Stimulated activated CD8-positive, alpha-beta memory T cell treated with anti-CD3 and anti-CD28 coated beads, Interleukin-7, amount 100 ng/mL, for 4 hours (primary cell): ENCODE measurements around the gene SLC11A1.

ENCODE experiments used
- DNase-seq, 2 donors: peaks; one replicate each; pipeline ENCODE4 v3.0.0-alpha.2; 2020; ENCODE audit warnings: low read depth in 2 of 2

The SLC11A1 gene

DNA sequence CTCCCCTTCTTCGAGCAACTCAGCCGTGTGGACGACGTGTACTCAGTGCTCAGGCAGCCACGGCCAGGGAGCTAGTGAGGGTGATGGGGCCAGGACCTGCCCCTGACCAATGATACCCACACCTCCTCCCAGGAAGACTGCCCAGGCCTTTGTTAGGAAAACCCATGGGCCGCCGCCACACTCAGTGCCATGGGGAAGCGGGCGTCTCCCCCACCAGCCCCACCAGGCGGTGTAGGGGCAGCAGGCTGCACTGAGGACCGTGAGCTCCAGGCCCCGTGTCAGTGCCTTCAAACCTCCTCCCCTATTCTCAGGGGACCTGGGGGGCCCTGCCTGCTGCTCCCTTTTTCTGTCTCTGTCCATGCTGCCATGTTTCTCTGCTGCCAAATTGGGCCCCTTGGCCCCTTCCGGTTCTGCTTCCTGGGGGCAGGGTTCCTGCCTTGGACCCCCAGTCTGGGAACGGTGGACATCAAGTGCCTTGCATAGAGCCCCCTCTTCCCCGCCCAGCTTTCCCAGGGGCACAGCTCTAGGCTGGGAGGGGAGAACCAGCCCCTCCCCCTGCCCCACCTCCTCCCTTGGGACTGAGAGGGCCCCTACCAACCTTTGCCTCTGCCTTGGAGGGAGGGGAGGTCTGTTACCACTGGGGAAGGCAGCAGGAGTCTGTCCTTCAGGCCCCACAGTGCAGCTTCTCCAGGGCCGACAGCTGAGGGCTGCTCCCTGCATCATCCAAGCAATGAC lies 22.4 kb downstream of the SLC11A1 start:
- no peak for DNase-seq

DNA sequence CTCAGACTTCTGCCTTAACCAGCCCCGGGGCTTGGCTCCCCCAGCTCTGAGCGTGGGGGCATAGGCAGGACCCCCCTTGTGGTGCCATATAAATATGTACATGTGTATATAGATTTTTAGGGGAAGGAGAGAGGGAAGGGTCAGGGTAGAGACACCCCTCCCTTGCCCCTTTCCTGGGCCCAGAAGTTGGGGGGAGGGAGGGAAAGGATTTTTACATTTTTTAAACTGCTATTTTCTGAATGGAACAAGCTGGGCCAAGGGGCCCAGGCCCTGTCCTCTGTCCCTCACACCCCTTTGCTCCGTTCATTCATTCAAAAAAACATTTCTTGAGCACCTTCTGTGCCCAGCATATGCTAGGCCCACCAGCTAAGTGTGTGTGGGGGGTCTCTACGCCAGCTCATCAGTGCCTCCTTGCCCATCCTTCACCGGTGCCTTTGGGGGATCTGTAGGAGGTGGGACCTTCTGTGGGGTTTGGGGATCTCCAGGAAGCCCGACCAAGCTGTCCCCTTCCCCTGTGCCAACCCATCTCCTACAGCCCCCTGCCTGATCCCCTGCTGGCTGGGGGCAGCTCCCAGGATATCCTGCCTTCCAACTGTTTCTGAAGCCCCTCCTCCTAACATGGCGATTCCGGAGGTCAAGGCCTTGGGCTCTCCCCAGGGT lies 23.1 kb downstream of the SLC11A1 start:
- DNase-seq: no peak

DNA sequence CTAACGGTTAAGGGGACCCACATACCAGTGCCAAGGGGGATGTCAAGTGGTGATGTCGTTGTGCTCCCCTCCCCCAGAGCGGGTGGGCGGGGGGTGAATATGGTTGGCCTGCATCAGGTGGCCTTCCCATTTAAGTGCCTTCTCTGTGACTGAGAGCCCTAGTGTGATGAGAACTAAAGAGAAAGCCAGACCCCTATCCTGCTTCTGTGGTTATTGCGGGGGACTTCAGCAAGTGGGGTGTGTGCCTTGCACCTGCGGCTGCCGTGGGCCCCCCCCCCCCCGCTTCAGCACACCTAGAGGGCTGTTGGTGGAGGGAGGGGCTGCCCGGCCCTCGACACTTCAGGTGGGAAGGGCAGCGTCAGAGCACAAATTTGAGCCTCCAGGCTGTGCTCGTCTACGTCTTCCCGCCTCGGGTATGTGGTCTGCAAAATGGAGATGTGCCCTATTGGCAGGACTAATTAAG lies 23.7 kb downstream of the SLC11A1 start:
- no peak for DNase-seq

DNA sequence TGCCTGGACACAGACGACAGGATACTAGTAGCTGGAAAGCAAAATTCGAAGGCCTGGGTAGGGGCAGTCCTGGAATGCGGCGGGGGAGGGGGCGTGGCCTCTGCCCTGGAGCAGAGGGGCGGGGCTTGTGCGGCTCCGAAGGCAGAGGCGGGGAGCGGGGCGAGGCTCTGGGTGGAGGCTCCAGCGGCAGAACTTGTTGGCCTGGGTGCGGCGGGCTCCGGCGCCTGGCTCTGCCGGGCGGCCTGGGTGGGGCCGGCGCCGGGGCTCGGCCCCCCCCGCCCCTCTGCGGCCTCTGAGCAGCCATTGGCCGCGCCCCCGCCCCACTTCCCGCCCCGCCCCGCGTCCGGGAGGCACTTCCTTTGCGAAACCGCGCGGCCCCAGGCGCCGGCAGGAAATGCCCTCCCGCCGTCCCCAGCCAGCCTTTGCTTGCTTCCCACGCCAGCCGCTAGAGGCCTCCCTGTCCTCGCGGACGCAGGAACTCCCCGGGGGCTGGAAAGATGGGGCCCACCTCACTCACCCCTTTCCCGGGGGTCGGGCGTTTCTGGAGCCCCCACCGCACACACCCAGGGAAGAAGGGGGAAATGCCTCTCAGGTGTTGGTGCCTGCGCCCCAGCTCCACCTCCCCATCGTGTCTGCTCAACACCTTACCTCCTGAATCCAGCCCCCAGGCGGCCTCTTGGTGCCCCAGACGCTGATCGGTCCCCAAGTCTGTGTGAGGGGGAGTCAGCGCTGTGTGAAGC lies 24.3 kb downstream of the SLC11A1 start:
- DNase-seq: peak; percentile 75 to 91

DNA sequence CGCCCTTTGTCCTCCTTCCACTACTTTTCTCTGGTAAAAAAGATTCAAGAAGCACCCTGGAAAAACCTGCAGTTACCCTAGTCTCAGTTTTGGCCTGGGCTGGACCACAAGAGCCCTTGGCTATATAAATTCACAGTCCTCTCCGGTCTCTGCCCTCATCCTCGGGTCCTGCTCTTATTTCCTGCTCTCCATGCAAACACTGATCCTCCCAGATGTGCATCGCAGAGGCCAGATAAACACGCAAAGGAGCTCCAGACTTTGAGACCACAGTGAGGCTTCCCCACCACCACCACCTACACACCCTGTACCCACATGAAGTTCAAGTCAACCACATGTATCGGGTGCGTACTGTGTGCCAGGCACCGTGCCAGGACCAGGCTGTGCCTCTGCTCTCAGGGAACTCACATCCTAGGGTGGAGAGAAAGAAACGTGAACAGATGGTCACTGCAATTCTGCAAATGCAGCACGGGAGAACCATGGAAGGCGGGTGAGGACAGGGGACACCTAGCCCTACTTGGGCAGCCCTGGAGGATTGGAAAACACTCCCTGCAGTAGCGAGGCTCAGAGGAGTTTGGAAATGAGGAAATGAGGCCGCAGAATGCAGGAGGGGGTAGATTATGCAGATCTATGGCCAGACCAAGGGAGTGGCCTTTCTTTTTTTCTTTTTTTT lies 25.0 kb downstream of the SLC11A1 start:
- peak in 1 of 2 donors; percentile 61 for DNase-seq

DNA sequence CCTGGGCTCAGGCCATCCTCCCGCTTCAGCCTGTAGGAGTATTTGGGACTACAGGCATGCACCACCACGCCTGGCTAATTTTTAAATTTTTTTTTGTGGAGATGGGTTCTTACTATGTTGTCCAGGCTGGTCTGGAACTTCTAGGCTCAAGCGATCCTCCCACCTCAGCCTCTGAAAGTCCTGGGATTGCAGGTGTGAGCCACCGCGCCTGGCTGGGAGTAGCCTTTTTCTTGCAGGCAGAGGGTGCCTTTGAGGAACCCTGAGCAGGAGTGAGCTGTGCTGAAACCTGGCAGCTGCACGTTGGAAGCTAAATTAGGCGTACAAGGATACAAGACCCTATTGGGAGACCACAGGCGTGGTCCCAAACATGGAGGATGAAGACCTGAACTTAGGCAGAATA lies 25.6 kb downstream of the SLC11A1 start:
- DNase-seq: no peak

DNA sequence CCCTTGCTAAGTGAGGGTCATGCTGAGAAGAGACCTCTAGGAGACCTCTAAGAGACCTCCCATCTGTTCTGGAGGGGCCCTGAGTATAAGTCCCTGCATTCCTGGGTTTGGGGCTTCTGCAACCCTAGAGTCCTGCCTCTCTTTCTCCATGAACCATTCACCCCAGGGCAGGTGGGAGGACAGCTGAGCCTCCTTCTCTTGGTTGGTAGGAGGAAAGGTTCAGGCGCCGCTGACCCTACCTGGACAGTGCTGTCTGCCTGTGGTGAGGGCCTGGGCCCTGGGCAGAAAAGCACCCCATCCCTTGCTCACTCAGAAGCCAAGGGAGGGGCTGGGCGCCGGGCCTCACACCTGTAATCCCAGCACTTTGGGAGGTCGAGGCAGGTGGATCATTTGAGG lies 36.2 kb downstream of the SLC11A1 start:
- no peak for DNase-seq

DNA sequence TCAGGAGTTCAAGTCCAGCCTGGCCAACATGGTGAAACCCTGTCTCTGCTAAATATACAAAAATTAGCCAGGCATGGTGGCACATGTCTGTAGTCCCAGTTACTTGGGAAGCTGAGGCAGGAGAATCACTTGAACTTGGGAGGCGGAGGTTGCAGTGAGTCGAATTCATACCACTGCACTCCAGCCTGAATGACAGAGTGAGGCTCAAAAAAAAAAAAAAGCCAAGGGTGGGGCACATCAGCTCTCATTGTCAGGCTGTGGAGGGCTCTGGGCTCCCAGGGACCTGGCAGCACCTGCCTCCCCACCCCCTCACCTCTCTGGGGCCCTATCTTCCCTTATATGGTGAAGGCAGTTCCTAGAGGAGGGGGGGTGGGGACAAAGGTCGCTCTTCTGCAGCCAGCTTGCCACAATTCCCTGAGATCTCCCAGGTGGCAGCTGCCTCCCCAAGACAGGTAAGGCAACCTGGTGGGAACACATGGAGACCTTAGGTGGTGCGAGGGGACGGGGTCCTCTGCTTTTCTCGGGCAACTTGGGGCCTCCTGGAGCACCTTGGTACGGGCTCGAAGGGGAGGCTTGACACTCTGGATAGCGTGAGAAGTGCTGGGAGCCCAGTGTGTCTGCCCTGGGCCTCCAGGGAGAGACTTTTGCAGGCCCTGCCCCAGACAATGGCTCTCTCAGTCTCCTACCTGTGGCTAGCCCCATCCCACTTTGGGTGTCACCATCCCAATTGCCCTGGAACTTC lies 36.8 kb downstream of the SLC11A1 start, which contains the start of gene VIL1:
VIL1 (plus strand) TSS at position 407 of the 742 bp plus-strand sequence. CDS start 4,656 bp downstream, outside the sequence.
- DNase-seq: no peak

DNA sequence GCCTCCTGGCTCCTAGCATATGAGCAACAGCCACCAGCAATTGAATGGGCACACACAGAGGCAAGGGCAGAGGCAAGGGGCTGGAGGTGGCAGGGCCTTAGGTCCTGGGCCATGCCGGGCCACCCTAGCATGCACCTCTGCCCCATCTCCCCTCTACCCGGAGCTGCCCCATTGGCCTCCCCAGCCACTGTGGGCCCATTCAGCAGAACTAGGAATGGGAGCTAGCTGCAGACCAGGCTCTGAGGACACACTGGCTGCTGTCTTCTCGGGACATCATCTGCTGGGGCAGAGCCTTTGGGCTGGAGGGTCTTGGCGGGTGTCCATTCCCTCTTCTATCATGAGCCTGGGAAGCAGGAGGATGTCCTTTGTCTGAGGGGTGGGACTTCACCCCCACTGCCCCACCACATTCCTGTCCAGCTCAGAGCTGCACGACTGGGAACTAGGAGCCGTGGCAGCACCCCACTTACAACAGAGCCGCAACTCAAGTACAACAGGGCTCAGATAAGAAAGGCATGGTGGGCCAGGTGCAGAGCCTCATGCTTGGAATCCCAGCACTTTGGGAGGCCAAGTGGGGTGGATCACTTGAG lies 37.6 kb downstream of the SLC11A1 start:
- DNase-seq: no peak

DNA sequence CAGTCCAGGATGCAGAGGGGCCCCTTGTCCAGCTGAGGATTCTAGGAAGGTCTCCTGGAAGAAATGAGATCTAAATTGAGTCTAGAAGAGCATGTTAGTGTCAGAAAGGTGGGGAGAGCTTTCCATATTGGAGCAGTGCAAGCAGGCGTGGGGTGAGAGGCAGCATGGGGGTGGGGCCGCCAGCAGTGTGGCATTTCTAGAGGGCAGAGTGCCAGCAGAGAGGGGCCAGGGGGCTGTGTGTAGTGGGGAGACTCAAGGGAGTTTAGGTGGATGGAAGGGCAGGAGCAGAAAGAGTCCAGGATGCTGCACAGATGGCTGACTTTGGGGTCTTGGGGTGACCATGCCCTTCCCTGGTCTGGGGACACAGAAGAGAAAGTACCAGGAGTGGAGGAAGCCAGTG lies 39.0 kb downstream of the SLC11A1 start:
- DNase-seq: no peak

DNA sequence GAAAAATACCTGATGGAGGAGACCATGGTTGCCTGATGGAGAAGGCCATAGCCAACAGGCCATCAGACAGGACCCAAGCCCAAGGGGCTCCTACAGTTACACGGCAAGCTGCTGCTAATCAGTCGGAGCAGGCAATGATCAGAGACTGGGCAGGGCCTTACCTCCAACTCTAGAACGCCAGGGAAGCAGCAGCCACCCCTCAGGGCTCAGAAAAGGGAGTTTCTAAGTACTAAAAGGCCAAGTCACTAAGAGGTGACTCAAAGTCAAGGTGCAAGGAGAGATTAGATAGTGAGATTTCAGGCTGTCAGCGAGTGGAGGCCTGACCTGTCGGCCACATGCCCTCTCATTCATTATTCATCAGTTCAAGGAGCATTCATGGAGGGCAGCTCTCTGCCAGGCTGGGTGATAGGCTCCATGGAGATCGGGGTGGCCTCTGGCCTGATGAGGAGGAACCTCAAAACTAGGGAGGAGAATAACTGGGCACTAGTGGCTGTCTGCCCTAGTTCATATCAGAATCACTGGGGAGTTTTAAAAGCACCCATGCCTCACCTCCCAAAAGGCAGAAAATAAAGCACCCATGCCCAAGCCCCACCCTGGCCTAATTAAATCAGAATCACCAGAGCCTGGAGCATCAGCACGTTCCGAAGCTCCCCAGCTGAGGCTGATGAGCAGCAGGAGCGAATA lies 40.5 kb downstream of the SLC11A1 start:
- DNase-seq: no peak

DNA sequence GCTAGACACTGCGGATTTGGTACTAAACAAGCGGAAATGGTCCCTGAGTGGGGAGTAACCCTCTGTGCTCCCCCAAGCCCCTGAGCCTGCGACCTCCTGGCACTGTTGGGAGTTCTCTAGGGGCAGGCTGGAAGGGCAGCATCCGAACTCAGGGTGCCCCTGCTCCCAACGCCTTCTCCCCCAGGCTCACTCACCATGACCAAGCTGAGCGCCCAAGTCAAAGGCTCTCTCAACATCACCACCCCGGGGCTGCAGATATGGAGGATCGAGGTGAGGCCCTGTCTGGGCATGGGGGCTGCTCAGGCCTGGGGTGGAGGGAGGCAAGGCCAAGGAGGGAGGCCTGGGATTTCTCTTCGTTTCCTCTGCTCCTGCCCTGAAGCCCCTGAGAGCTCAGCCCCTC lies 41.5 kb downstream of the SLC11A1 start:
- DNase-seq: no peak

DNA sequence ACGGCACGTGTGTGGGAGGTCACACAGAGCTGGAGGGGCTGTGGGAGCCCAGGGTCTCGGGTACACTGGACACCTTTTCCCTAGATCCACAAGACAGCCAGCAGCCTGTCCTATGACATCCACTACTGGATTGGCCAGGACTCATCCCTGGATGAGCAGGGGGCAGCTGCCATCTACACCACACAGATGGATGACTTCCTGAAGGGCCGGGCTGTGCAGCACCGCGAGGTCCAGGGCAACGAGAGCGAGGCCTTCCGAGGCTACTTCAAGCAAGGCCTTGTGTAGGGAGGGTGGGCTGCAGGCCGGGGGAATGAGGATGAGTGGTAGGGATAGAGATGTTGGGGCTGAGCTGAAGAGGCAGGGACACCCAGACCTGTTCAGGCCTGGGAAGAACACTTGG lies 43.5 kb downstream of the SLC11A1 start:
- DNase-seq: no peak

DNA sequence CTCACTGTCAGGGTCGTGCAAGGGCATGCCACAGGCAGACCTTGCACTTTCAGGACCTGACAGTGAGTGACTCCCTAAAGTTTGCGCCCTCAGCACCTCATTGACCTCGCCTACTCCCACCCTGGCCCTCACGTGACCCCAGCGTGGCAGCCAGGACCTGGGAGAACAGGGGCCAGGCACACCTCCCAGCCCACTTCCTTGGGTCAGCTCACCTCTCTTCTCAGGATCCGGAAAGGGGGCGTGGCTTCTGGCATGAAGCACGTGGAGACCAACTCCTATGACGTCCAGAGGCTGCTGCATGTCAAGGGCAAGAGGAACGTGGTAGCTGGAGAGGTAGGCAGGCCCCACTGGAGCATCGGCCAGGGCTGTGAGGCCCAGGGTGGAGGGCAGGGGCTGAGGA lies 45.7 kb downstream of the SLC11A1 start:
- DNase-seq: no peak

DNA sequence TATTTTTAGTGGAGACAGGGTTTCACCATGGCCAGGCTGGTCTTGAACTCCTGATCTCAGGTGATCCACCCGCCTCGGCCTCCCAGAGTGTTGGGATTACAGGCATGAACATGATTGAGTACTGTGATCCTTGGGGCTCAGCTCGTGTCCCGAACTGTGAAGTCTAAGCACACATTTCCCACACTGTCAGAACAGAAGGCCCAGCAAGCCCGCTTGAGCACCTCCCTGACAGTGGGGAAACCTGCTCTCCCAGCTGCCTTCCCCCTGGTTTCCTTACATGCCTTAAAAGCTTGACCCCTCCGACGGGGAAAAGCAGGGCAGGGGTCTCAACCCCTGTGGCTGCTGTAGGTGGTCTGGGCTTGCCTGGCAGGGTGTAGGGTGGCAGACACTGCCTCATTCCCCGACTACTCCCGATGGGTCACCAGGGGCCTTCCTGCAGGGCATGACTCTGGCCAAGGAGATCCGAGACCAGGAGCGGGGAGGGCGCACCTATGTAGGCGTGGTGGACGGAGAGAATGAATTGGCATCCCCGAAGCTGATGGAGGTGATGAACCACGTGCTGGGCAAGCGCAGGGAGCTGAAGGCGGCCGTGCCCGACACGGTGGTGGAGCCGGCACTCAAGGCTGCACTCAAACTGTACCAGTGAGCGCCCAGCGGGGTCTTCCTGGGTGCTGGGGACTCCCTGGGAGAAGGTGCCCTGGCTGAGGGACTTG lies 46.9 kb downstream of the SLC11A1 start:
- no peak for DNase-seq

DNA sequence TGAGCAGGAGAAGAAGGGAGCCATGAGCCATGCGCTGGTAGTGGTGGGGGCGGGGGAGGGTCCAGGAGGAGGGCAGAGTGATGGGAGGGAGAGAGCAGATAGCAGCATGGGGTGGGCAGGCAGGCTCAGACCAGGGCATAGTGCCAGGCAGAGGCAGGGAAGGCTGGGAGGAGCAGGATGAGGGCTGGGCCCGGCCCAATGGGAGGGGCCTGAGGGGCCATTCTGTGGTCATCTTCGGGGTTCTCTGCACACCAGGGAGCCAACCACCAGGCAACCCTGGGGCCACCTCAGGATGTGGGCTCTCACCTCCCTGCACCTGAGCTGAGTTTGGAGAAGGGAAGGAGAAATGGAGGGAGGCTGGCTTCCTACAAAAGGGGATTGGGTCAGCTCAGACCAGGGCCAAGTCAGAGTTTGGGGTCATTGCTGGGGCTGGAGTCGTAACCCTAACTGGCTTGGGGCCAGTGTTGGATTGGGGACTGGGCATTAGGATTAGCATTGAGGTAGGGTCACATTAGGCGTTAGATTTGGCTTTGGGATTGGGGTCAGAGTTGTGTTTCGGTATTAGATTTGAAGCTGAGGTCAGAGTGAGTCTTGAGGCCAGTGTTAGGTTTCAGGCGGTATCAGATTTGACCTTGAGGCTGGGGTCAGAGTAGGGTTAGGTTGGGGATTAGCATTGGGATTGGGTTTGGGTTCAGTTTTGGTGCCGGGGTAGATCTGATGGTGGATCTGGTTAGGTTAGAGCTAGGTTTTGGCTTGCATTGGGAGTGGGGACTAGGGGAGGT lies 48.0 kb downstream of the SLC11A1 start:
- DNase-seq: no peak

DNA sequence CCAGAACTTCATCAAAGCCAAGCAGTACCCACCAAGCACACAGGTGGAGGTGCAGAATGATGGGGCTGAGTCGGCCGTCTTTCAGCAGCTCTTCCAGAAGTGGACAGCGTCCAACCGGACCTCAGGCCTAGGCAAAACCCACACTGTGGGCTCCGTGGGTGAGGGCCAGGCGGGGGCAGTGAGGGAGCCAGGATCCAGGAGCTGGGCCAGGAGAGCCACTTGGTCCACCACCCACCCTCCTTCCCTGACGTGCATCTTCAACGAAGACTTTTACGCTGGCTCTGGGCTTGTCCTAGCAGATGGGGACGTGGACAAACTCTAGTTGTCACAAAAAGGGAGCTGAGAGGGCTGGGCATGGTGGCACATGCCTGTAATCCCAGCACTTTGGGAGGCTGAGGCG lies 48.6 kb downstream of the SLC11A1 start:
- no peak for DNase-seq

DNA sequence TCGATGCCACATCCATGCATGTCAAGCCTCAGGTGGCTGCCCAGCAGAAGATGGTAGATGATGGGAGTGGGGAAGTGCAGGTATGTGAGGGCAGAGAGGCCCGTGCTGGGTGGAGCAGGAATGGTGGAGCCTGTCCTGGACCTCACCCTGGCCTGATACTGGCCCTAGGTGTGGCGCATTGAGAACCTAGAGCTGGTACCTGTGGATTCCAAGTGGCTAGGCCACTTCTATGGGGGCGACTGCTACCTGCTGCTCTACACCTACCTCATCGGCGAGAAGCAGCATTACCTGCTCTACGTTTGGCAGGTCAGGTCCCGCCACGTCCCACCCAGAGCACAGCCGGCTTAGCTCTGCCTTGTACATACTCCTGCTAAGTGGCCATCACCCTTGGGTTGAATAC lies 49.8 kb downstream of the SLC11A1 start:
- DNase-seq: no peak
